GM12878 (cell line): ENCODE data around the gene ACER3. TPM values are rescaled to one million over a fixed set of nuclear protein-coding genes. Genes with fewer than 3 reads are reported as not detected.

Source experiments
- ATAC-seq: fragments of 200-7000 bp; cut with Tn5 transposase; 3 replicates; pipeline ENCODE4 v1.9.1; 2020; ENCODE audit warnings: mild to moderate bottlenecking, moderate library complexity
- BruUV-seq: library from RNA; stranded (reverse); fragments of 400-500 nt; replicated peaks from 2 replicates; lab custom pipeline; 2021; lab: Mats Ljungman, UMichigan
- CTCF ChIA-PET: fragments of 300-600 bp; sonication (Branson Sonifier 250); formaldehyde crosslinking; extraction: SDS; loops from one replicate; lab custom pipeline; 2021; ENCODE audit warnings: inconsistent platforms; lab: Yijun Ruan, JAX
- POLR2A ChIA-PET: fragments of 350-600 bp; formaldehyde crosslinking; extraction: SDS; loops from one replicate; lab custom pipeline; 2021; ENCODE audit warnings: inconsistent platforms; lab: Charles Lee
- RAD21 ChIA-PET: fragments of 300-600 bp; sonication (Branson Sonifier 250); formaldehyde crosslinking; loops from one replicate; lab custom pipeline; 2023; ENCODE audit warnings: antibody characterized with exemption; ENCODE audit not compliant: unreplicated experiment; lab: Charles Lee
- SMC1A ChIA-PET: fragments of 300-600 bp; sonication (Branson Sonifier 250); formaldehyde crosslinking; loops from one replicate; lab custom pipeline; 2023; ENCODE audit not compliant: unreplicated experiment, uncharacterized antibody; lab: Charles Lee
- DNase-seq: peaks from one replicate; pipeline ENCODE4 v3.0.0-alpha.2; 2011; ENCODE audit warnings: low read depth, low spot score
- FAIRE-seq: peaks from 3 replicates; lab custom pipeline; 2011; peaks lifted over from hg19 to GRCh38; lab: Jason Lieb, UNC
- H2AFZ ChIP-seq: 2 replicates; pipeline ENCODE4 v1.6.0; 2011; ENCODE audit warnings: low read depth, low read length, control low read depth; ENCODE audit not compliant: control insufficient read depth
- H3K27ac ChIP-seq: 2 replicates; pipeline ENCODE4 v1.5.1; 2011; ENCODE audit warnings: control low read depth; ENCODE audit not compliant: control insufficient read depth, insufficient read depth
- H3K27me3 ChIP-seq, 2 experiments: replicated peaks in 1 of 2; 2 replicates each; pipeline versions ENCODE4 v1.6.0 to v1.6.1; 2011; ENCODE audit warnings: low read length in 1 of 2; ENCODE audit not compliant: control insufficient read depth in 2 of 2, insufficient read depth in 2 of 2
- H3K36me3 ChIP-seq, 2 experiments: 2 replicates each; pipeline ENCODE4 v1.5.1; 2011; ENCODE audit warnings: low read length in 1 of 2; ENCODE audit not compliant: control insufficient read depth in 2 of 2, insufficient read depth in 2 of 2
- H3K4me1 ChIP-seq: 2 replicates; pipeline ENCODE4 v1.6.1; 2011; ENCODE audit warnings: mild to moderate bottlenecking, low read length, moderate library complexity, mixed read lengths; ENCODE audit not compliant: control insufficient read depth, insufficient read depth
- H3K4me2 ChIP-seq: 2 replicates; pipeline ENCODE4 v1.6.0; 2011; ENCODE audit warnings: control low read depth; ENCODE audit not compliant: control insufficient read depth, insufficient read depth
- H3K4me3 ChIP-seq: fragments of 200-600 bp; sonication (generic); 2 replicates; pipeline ENCODE4 v1.5.1; 2016
- H3K79me2 ChIP-seq: 2 replicates; pipeline ENCODE4 v1.6.0; 2011; ENCODE audit warnings: low read length; ENCODE audit not compliant: control insufficient read depth, insufficient read depth
- H3K9ac ChIP-seq: 2 replicates; pipeline ENCODE4 v1.8.0; 2011; ENCODE audit warnings: low read length, control low read depth, mixed read lengths; ENCODE audit not compliant: control insufficient read depth, insufficient read depth
- H3K9me3 ChIP-seq: replicated peaks from 3 replicates; pipeline ENCODE4 v1.5.1; 2011; ENCODE audit warnings: mild to moderate bottlenecking, low read length; ENCODE audit not compliant: control insufficient read depth, insufficient read depth
- H4K20me1 ChIP-seq: 2 replicates; pipeline ENCODE4 v1.6.0; 2011; ENCODE audit not compliant: control insufficient read depth, insufficient read depth
- CBFB ChIP-seq: IDR thresholded peaks from 2 replicates; pipeline ENCODE4 v1.6.1; 2016; ENCODE audit warnings: antibody characterized with exemption, low read depth
- CBX3 ChIP-seq: fragments of 200-600 bp; sonication (generic); IDR thresholded peaks from 2 replicates; pipeline ENCODE4 v1.6.1; 2016; ENCODE audit warnings: low read depth, borderline replicate concordance
- DPF2 ChIP-seq: fragments of 450-650 bp; IDR thresholded peaks from 2 replicates; pipeline ENCODE4 v1.6.1; 2017; ENCODE audit warnings: mild to moderate bottlenecking
- FOS ChIP-seq: IDR thresholded peaks from 3 replicates; pipeline ENCODE4 v1.6.1; 2011; ENCODE audit warnings: borderline replicate concordance; ENCODE audit not compliant: insufficient read length; ENCODE audit errors: extremely low read depth
- HDGF ChIP-seq: fragments of 450-650 bp; IDR thresholded peaks from 2 replicates; pipeline ENCODE4 v1.6.1; 2016; ENCODE audit warnings: antibody characterized with exemption
- IKZF2 ChIP-seq, 2 experiments: fragments of 450-650 bp; IDR thresholded peaks; 2 replicates each; pipeline ENCODE4 v1.6.1; 2017; ENCODE audit warnings: mild to moderate bottlenecking in 2 of 2, moderate library complexity in 2 of 2
- JUNB ChIP-seq: IDR thresholded peaks from 2 replicates; pipeline ENCODE4 v1.6.1; 2016; ENCODE audit warnings: antibody characterized with exemption, mild to moderate bottlenecking
- KLF5 ChIP-seq: fragments of 450-650 bp; IDR thresholded peaks from 2 replicates; pipeline ENCODE4 v1.6.1; 2014; ENCODE audit warnings: mild to moderate bottlenecking; ENCODE audit not compliant: partially characterized antibody
- MYB ChIP-seq: fragments of 150-350 bp; IDR thresholded peaks from 2 replicates; pipeline ENCODE4 v1.6.1; 2014; ENCODE audit warnings: mild to moderate bottlenecking, low read depth, low read length, borderline replicate concordance
- NR2C2 ChIP-seq: IDR thresholded peaks from 2 replicates; pipeline ENCODE4 v1.6.1; 2011; ENCODE audit warnings: borderline replicate concordance, low read depth; ENCODE audit not compliant: control insufficient read depth, insufficient read length
- PAX8 ChIP-seq: fragments of 450-650 bp; IDR thresholded peaks from 2 replicates; pipeline ENCODE4 v1.6.1; 2017; ENCODE audit warnings: mild to moderate bottlenecking, moderate library complexity
- POLR2A ChIP-seq: IDR thresholded peaks from 2 replicates; pipeline ENCODE4 v1.6.1; 2011; ENCODE audit warnings: low read depth, mild to moderate bottlenecking, low read length
- RFX5 ChIP-seq: IDR thresholded peaks from 2 replicates; pipeline ENCODE4 v1.6.1; 2011; ENCODE audit warnings: low read depth, low read length, improper control_type of control experiment
- TCF7 ChIP-seq: IDR thresholded peaks from 2 replicates; pipeline ENCODE4 v1.6.1; 2014; ENCODE audit warnings: antibody characterized with exemption, borderline replicate concordance
- USF1 ChIP-seq: IDR thresholded peaks from 2 replicates; pipeline ENCODE4 v1.6.1; 2011; ENCODE audit warnings: borderline replicate concordance, low read depth, mild to moderate bottlenecking, moderate library complexity, mixed read lengths, low read length; ENCODE audit not compliant: insufficient read depth; ENCODE audit errors: extremely low read length
- WGBS: methylation state at CpG from one replicate; pipeline ENCODE4 v1.1.6; 2016; ENCODE audit warnings: low lambda C conversion rate; ENCODE audit not compliant: insufficient replicate concordance, insufficient coverage; ENCODE audit errors: missing lambda C conversion rate; 5-methylcytosine and 5-hydroxymethylcytosine counted together
- in situ Hi-C: fragments of 300-500 bp; cut with MboI; formaldehyde crosslinking; loops from 9 replicates; pipeline ENCODE4 v1.14.3; 2018; ENCODE audit warnings: mixed read lengths
- intact Hi-C: fragments of 100-400 bp; cut with micrococcal nuclease; formaldehyde crosslinking; loops from one replicate; pipeline ENCODE4 v1.14.2; 2022; ENCODE audit not compliant: unreplicated experiment
- polyA plus RNA-seq, 11 experiments: library from polyadenylated mRNA; depleted of rRNA in 4 of 11; unstranded in 6 of 11; stranded (reverse) in 5 of 11; fragments of >200 nt; fragmentation: Nextera tagmentation in 4 of 11; fragmentation: Illumina TruSeq in 1 of 11; extraction: Ambion mirVana in 4 of 11; extraction: Trizol in 1 of 11; gene quantifications; 1 replicate in 1 of 11; 2 replicates in 10 of 11; pipeline versions ENCODE4 v1.2.1 to v1.2.3, GENCODE V29; 2011 to 2016; ENCODE audit warnings: inconsistent platforms in 2 of 11, missing spikeins in 2 of 11, low read depth in 1 of 11
- total RNA-seq, 4 experiments: library from RNA; depleted of rRNA in 3 of 4; stranded (reverse); fragments of >200 nt in 3 of 4; fragmentation: Illumina TruSeq in 1 of 4; extraction: Trizol in 1 of 4; gene quantifications; 2 replicates each; pipeline versions ENCODE4 v1.2.1 to v1.2.3, GENCODE V29; 2013 to 2021

The ACER3 gene
- total and polyA plus RNA-seq, 10 of the 15 experiments (the other 5 are each of a cell fraction or from before 2014, with no cell fraction given): 2.8 to 17.4 (median 10.3) TPM

GRCh38 chr11:76889411-76889975 is 28.8 kb downstream of the ACER3 start (continued):
- TF ChIP-seq KLF5 (no peak), USF1 (no peak), NR2C2 (no peak), DPF2 (no peak), TCF7 (no peak)

- intact Hi-C loops (no loop called here), in situ Hi-C loops (no loop called here)
- Histone ChIP-seq H3K4me1 (peaks cover 4% of the 10 kb centered on the region; the same call in 1 of the 2 replicates), H3K4me3 (no peak overlapping the region), H2AFZ (no peak overlapping the region), H3K9ac (no peak overlapping the region), H3K27ac (no peak overlapping the region), H3K79me2 (no peaks in the 10 kb centered on the region), H3K9me3 (no peaks in the 10 kb centered on the region), H4K20me1 (no peaks in the 10 kb centered on the region), H3K4me2 (no peak overlapping the region), H3K27me3 (no peaks in the 10 kb centered on the region), H3K36me3 (no peaks in the 10 kb centered on the region)
- TF ChIP-seq POLR2A (no peak), HDGF (no peak), FOS (no peak), IKZF2 (IDR thresholded peaks at IDR 0.05) (no peak), CBFB (no peak), JUNB (no peak), RFX5 (no peak), MYB (no peak), PAX8 (no peak), CBX3 (no peak)
- ChIA-PET CTCF (interaction anchor here (3.3 kb wide), 1 partner anchor 29 kb away, joined by 19 read pairs; no protein-coding TSS in a partner anchor), SMC1A (no interaction called here), POLR2A (no interaction called here), RAD21 (no interaction called here)
- BruUV-seq: no TSS peak
- 96% methylated on average over 3 of the region's 3 CpGs for WGBS
- ATAC-seq (no peak), FAIRE-seq (no peak), DNase-seq (no peak)
These were observed 29.6 kb downstream of the ACER3 start for GRCh38 chr11:76890329-76890728.
